HCT116 (cell line): ENCODE data around the gene RAB11A. TPM values are rescaled to one million over a fixed set of nuclear protein-coding genes. Genes with fewer than 3 reads are reported as not detected.

ENCODE experiments used
- ATAC-seq: fragments of 200-7000 bp; cut with Tn5 transposase; 2 replicates; pipeline ENCODE4 v1.9.1; 2020; ENCODE audit warnings: mild to moderate bottlenecking, moderate library complexity
- BruUV-seq: library from RNA; stranded (reverse); fragments of 400-500 nt; replicated peaks from 2 replicates; lab custom pipeline; 2021; lab: Mats Ljungman, UMichigan
- CTCF ChIA-PET: fragments of 300-600 bp; sonication (Branson Sonifier 250); formaldehyde crosslinking; loops from one replicate; lab custom pipeline; 2021; ENCODE audit warnings: antibody characterized with exemption; lab: Charles Lee
- POLR2A ChIA-PET: fragments of 300-600, 350-600 bp; sonication (Branson Sonifier 250); formaldehyde crosslinking; loops from one replicate; lab custom pipeline; 2021; ENCODE audit warnings: antibody characterized with exemption; lab: Charles Lee
- RAD21 ChIA-PET, 2 experiments: fragments of 300-600 bp; sonication (Branson Sonifier 250); formaldehyde crosslinking; loops; one replicate each; lab custom pipeline; 2023; ENCODE audit warnings: low total read pairs in 2 of 2; ENCODE audit not compliant: uncharacterized antibody in 2 of 2, unreplicated experiment in 2 of 2, low non-redundant PET in 1 of 2; lab: Charles Lee
- DNase-seq: peaks from one replicate; pipeline ENCODE4 v3.0.0-alpha.2; 2010; ENCODE audit warnings: low read depth, low spot score
- H2AFZ ChIP-seq: fragments of 200-600 bp; shearing (Covaris generic), sonication (generic); 2 replicates; pipeline ENCODE4 v1.6.1; 2017; ENCODE audit warnings: low read depth, mixed run types, mixed read lengths, antibody characterized with exemption, low read length; ENCODE audit not compliant: poor library complexity, severe bottlenecking
- H3K27ac ChIP-seq: 2 replicates; pipeline ENCODE4 v1.5.1; 2012; ENCODE audit warnings: low read depth, low read length
- H3K27me3 ChIP-seq: fragments of 200-600 bp; sonication (generic); 2 replicates; pipeline ENCODE4 v1.6.1; 2016; ENCODE audit warnings: mixed run types, low read length, mixed read lengths; ENCODE audit not compliant: insufficient read depth
- H3K36me3 ChIP-seq, 2 experiments: fragments of 200-500 bp in 1 of 2; fragments of 200-600 bp in 1 of 2; sonication (Bioruptor generic) in 1 of 2; sonication (generic) in 1 of 2; 2 replicates each; pipeline versions ENCODE4 v1.5.1 to v1.6.1; 2014 to 2016; ENCODE audit warnings: low read length in 2 of 2, inconsistent platforms in 1 of 2, mixed read lengths in 1 of 2, mixed run types in 1 of 2; ENCODE audit not compliant: insufficient read depth in 2 of 2, control insufficient read depth in 1 of 2
- H3K4me1 ChIP-seq, 2 experiments: fragments of 200-600 bp in 1 of 2; sonication (generic) in 1 of 2; 2 replicates each; pipeline versions ENCODE4 v1.5.1 to v1.6.1; 2012 to 2017; ENCODE audit warnings: low read length in 2 of 2, inconsistent platforms in 1 of 2, mild to moderate bottlenecking in 1 of 2, mixed read lengths in 1 of 2, mixed run types in 1 of 2, moderate library complexity in 1 of 2; ENCODE audit not compliant: insufficient read depth in 2 of 2, control insufficient read depth in 1 of 2
- H3K4me2 ChIP-seq: fragments of 200-600 bp; sonication (generic); 2 replicates; pipeline ENCODE4 v1.6.1; 2017; ENCODE audit warnings: mixed run types, low read length, mixed read lengths
- H3K4me3 ChIP-seq, 2 experiments: fragments of 200-600 bp in 1 of 2; sonication (generic) in 1 of 2; replicated peaks in 1 of 2; 2 replicates each; pipeline ENCODE4 v1.5.1; 2011 to 2016; ENCODE audit warnings: low read length in 2 of 2, control low read depth in 1 of 2, low read depth in 1 of 2, mild to moderate bottlenecking in 1 of 2, mixed read lengths in 1 of 2, mixed run types in 1 of 2
- H3K79me2 ChIP-seq: fragments of 200-600 bp; sonication (generic); 2 replicates; pipeline ENCODE4 v1.6.1; 2017; ENCODE audit warnings: mild to moderate bottlenecking, mixed run types, low read length, moderate library complexity, mixed read lengths; ENCODE audit not compliant: insufficient read depth
- H3K9ac ChIP-seq: fragments of 200-600 bp; sonication (generic); 2 replicates; pipeline ENCODE4 v1.6.1; 2016; ENCODE audit warnings: low read length, mixed read lengths
- H3K9me2 ChIP-seq: fragments of 200-600 bp; sonication (generic), shearing (Covaris generic); 2 replicates; pipeline ENCODE4 v1.6.1; 2017; ENCODE audit warnings: mixed run types, mild to moderate bottlenecking, moderate library complexity; ENCODE audit not compliant: insufficient read depth
- H3K9me3 ChIP-seq, 2 experiments: fragments of 200-500 bp in 1 of 2; fragments of 200-600 bp in 1 of 2; sonication (Bioruptor generic) in 1 of 2; sonication (generic) in 1 of 2; 2 replicates each; pipeline ENCODE4 v1.6.1; 2014 to 2017; ENCODE audit warnings: low read length in 2 of 2, mixed read lengths in 2 of 2, inconsistent platforms in 1 of 2, low read depth in 1 of 2, mild to moderate bottlenecking in 1 of 2, mixed run types in 1 of 2, moderate library complexity in 1 of 2; ENCODE audit not compliant: control insufficient read depth in 1 of 2, insufficient read depth in 1 of 2
- H4K20me1 ChIP-seq: fragments of 200-600 bp; sonication (generic), shearing (Covaris generic); 2 replicates; pipeline ENCODE4 v1.6.1; 2017; ENCODE audit warnings: mixed run types, mild to moderate bottlenecking, moderate library complexity; ENCODE audit not compliant: insufficient read depth
- CBX3 ChIP-seq: IDR thresholded peaks from 2 replicates; pipeline ENCODE4 v1.6.1; 2012; ENCODE audit warnings: low read depth
- CEBPB ChIP-seq: IDR thresholded peaks from 2 replicates; pipeline ENCODE4 v1.6.1; 2012; ENCODE audit warnings: low read depth
- EGR1 ChIP-seq: IDR thresholded peaks from 2 replicates; pipeline ENCODE4 v1.6.1; 2012; ENCODE audit warnings: low read depth
- EZH2 ChIP-seq: fragments of 200-600 bp; sonication (generic); IDR thresholded peaks from 2 replicates; pipeline ENCODE4 v1.6.1; 2017; ENCODE audit warnings: antibody characterized with exemption, mixed run types
- EZH2phosphoT487 ChIP-seq: fragments of 200-600 bp; IDR thresholded peaks from 2 replicates; pipeline ENCODE4 v1.6.1; 2018; ENCODE audit warnings: antibody characterized with exemption, borderline replicate concordance
- FOSL1 ChIP-seq: IDR thresholded peaks from 2 replicates; pipeline ENCODE4 v1.6.1; 2012; ENCODE audit warnings: low read depth
- MAX ChIP-seq: IDR thresholded peaks from 2 replicates; pipeline ENCODE4 v1.6.1; 2012
- POLR2A ChIP-seq: IDR thresholded peaks from 2 replicates; pipeline ENCODE4 v1.7.0; 2011; ENCODE audit warnings: borderline replicate concordance; ENCODE audit not compliant: insufficient read depth, insufficient read length; ENCODE audit errors: extremely low read depth
- POLR2AphosphoS5 ChIP-seq: IDR thresholded peaks from 2 replicates; pipeline ENCODE4 v1.6.1; 2011; ENCODE audit warnings: mild to moderate bottlenecking, low read depth, low read length, moderate library complexity
- RAD21 ChIP-seq: IDR thresholded peaks from 2 replicates; pipeline ENCODE4 v1.6.1; 2012; ENCODE audit warnings: low read depth, mild to moderate bottlenecking
- REST ChIP-seq: IDR thresholded peaks from 2 replicates; pipeline ENCODE4 v1.6.1; 2012; ENCODE audit warnings: low read depth
- SIN3A ChIP-seq: IDR thresholded peaks from 2 replicates; pipeline ENCODE4 v1.6.1; 2012; ENCODE audit warnings: low read depth
- TCF7L2 ChIP-seq: IDR thresholded peaks from 2 replicates; pipeline ENCODE4 v1.7.0; 2011; ENCODE audit warnings: borderline replicate concordance, inconsistent platforms; ENCODE audit not compliant: insufficient read depth, insufficient read length; ENCODE audit errors: extremely low read depth
- YY1 ChIP-seq: IDR thresholded peaks from 2 replicates; pipeline ENCODE4 v1.6.1; 2011; ENCODE audit warnings: low read length, low read depth, moderate library complexity, mild to moderate bottlenecking; ENCODE audit not compliant: insufficient replicate concordance; ENCODE audit errors: extremely low read depth
- ZFX ChIP-seq: fragments of 450-650 bp; IDR thresholded peaks from 2 replicates; pipeline ENCODE4 v1.6.1; 2017
- ZNF274 ChIP-seq: fragments of 200-500 bp; sonication (Bioruptor generic); IDR thresholded peaks from 2 replicates; pipeline ENCODE4 v1.6.1; 2014; ENCODE audit warnings: mild to moderate bottlenecking, low read depth, low read length, inconsistent platforms
- intact Hi-C: fragments of 100-400 bp; cut with micrococcal nuclease; formaldehyde crosslinking; loops from 2 replicates; pipeline ENCODE4 v1.10.0; 2022
- total RNA-seq: library from RNA; stranded (reverse); gene quantifications from one replicate; pipeline ENCODE4 v1.2.1, GENCODE V29; 2021; ENCODE audit not compliant: unreplicated experiment
- TF ChIP-seq, protein P1 (sequence below): IDR thresholded peaks from 2 replicates; pipeline ENCODE4 v1.6.1; 2011; ENCODE audit warnings: mild to moderate bottlenecking, low read length, moderate library complexity; ENCODE audit not compliant: insufficient replicate concordance; ENCODE audit errors: extremely low read depth
- TF ChIP-seq, protein P2 (sequence below), 3 experiments: fragments of 200-600 bp in 1 of 3; sonication (generic) in 1 of 3; IDR thresholded peaks in 2 of 3; conservative IDR thresholded peaks in 1 of 3; 2 replicates each; pipeline ENCODE4 v1.5.1; 2012 to 2017; ENCODE audit warnings: low read depth in 2 of 3, low read length in 2 of 3, antibody characterized with exemption in 1 of 3, borderline replicate concordance in 1 of 3, control low read depth in 1 of 3, mild to moderate bottlenecking in 1 of 3, mixed read lengths in 1 of 3, mixed run types in 1 of 3, moderate library complexity in 1 of 3; ENCODE audit not compliant: insufficient read depth in 1 of 3

RAB11A gene
- total RNA-seq, 1 experiment from 2014 or later, result 234 TPM

GRCh38 chr15:65935391-65935790 is 66.1 kb downstream of the RAB11A start (continued):
- TF ChIP-seq REST, result no peak
- TF ChIP-seq POLR2A, result no peak
- no peak for TF ChIP-seq EZH2phosphoT487
- no peak for TF ChIP-seq EGR1
- TF ChIP-seq CBX3, result no peak
- no peak for TF ChIP-seq ZNF274
- no peak for TF ChIP-seq TCF7L2
- TF ChIP-seq EZH2, result no peak
- no peak for TF ChIP-seq RAD21
- no peak for TF ChIP-seq MAX
- no peak for TF ChIP-seq POLR2AphosphoS5
- TF ChIP-seq, all 23 proteins: peak for 0

- no peak overlapping the region for H2AFZ ChIP-seq
- no peaks in the 10 kb centered on the region for H3K9me3 ChIP-seq
- H3K4me2 ChIP-seq, result no peak overlapping the region
- peaks cover 14 to 17% of the 10 kb centered on the region in 2 experiments for H3K4me1 ChIP-seq
- RAD21 ChIA-PET, result no interaction called here
- POLR2A ChIA-PET, result no interaction called here
- H3K9me2 ChIP-seq, result no peaks in the 10 kb centered on the region
- intact Hi-C loops, result no loop called here
- no peak overlapping the region for H3K9ac ChIP-seq
- no peak overlapping the region for H3K4me3 ChIP-seq
- no peaks in the 10 kb centered on the region for H3K36me3 ChIP-seq
- DNase-seq, result no peak
- no peaks in the 10 kb centered on the region for H4K20me1 ChIP-seq
- no peak overlapping the region for H3K27ac ChIP-seq
- CTCF ChIA-PET, result no interaction called here
- BruUV-seq, result no TSS peak
- no peaks in the 10 kb centered on the region for H3K27me3 ChIP-seq
- ATAC-seq, result no peak
- no peaks in the 10 kb centered on the region for H3K79me2 ChIP-seq
- TF ChIP-seq ZFX (no peak), TCF7L2 (no peak), RAD21 (no peak), FOSL1 (no peak), POLR2A (no peak), SIN3A (no peak), EGR1 (no peak), EZH2phosphoT487 (no peak), YY1 (no peak), MAX (no peak), CEBPB (no peak)
- TF ChIP-seq, protein P1, sequence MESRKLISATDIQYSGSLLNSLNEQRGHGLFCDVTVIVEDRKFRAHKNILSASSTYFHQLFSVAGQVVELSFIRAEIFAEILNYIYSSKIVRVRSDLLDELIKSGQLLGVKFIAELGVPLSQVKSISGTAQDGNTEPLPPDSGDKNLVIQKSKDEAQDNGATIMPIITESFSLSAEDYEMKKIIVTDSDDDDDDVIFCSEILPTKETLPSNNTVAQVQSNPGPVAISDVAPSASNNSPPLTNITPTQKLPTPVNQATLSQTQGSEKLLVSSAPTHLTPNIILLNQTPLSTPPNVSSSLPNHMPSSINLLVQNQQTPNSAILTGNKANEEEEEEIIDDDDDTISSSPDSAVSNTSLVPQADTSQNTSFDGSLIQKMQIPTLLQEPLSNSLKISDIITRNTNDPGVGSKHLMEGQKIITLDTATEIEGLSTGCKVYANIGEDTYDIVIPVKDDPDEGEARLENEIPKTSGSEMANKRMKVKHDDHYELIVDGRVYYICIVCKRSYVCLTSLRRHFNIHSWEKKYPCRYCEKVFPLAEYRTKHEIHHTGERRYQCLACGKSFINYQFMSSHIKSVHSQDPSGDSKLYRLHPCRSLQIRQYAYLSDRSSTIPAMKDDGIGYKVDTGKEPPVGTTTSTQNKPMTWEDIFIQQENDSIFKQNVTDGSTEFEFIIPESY, result no peak
- TF ChIP-seq, protein P2, sequence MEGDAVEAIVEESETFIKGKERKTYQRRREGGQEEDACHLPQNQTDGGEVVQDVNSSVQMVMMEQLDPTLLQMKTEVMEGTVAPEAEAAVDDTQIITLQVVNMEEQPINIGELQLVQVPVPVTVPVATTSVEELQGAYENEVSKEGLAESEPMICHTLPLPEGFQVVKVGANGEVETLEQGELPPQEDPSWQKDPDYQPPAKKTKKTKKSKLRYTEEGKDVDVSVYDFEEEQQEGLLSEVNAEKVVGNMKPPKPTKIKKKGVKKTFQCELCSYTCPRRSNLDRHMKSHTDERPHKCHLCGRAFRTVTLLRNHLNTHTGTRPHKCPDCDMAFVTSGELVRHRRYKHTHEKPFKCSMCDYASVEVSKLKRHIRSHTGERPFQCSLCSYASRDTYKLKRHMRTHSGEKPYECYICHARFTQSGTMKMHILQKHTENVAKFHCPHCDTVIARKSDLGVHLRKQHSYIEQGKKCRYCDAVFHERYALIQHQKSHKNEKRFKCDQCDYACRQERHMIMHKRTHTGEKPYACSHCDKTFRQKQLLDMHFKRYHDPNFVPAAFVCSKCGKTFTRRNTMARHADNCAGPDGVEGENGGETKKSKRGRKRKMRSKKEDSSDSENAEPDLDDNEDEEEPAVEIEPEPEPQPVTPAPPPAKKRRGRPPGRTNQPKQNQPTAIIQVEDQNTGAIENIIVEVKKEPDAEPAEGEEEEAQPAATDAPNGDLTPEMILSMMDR (IDR thresholded peaks at IDR 0.05 in 2 of 3, conservative IDR thresholded peaks at IDR 0.05 in 1 of 3; ENCODE audit: borderline replicate concordance in 1 of 3, insufficient read depth in 1 of 3, low read depth in 2 of 3, low read length in 2 of 3), result no peak
These were observed 67.0 kb downstream of the RAB11A start for GRCh38 chr15:65936282-65936681.
